GM10266 (cell line): ENCODE results near the gene ANKRD44.
"Not testable (repeated sequence)": the region's sequence is repeated elsewhere in the genome, so short reads cannot be mapped to it uniquely, and the experiment has no call there.

ENCODE experiments used
- DNase-seq: peaks from one replicate; pipeline ENCODE4 v3.0.0; 2012; ENCODE audit errors: extremely low spot score
- TF ChIP-seq, protein P1 (sequence below): IDR thresholded peaks from 2 replicates; pipeline ENCODE4 v1.5.1; 2012; ENCODE audit warnings: mild to moderate bottlenecking, low read depth; ENCODE audit not compliant: control insufficient read depth, insufficient read depth; ENCODE audit errors: missing control alignments

Gene ANKRD44

DNA sequence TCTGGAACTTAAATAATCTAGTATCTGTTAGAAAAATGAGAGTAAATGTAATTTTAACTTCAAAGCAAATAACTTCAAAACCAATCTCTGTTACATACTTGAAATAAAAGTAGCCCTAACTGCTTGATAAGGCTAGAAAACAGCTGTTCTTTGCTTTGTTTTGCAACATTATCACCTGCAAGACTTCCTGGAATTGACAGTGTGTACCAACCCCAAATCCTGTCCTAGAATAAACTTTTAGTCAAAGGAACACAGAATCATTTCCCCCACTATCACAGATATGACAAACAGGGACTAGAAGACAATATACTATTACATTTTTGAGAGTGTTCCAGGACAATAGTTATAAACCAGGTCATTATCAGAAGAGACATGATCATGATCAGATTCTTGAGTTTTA is 278.8 kb downstream of the ANKRD44 start:
- no peak for DNase-seq
- TF ChIP-seq, protein P1, sequence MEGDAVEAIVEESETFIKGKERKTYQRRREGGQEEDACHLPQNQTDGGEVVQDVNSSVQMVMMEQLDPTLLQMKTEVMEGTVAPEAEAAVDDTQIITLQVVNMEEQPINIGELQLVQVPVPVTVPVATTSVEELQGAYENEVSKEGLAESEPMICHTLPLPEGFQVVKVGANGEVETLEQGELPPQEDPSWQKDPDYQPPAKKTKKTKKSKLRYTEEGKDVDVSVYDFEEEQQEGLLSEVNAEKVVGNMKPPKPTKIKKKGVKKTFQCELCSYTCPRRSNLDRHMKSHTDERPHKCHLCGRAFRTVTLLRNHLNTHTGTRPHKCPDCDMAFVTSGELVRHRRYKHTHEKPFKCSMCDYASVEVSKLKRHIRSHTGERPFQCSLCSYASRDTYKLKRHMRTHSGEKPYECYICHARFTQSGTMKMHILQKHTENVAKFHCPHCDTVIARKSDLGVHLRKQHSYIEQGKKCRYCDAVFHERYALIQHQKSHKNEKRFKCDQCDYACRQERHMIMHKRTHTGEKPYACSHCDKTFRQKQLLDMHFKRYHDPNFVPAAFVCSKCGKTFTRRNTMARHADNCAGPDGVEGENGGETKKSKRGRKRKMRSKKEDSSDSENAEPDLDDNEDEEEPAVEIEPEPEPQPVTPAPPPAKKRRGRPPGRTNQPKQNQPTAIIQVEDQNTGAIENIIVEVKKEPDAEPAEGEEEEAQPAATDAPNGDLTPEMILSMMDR = no peak

DNA sequence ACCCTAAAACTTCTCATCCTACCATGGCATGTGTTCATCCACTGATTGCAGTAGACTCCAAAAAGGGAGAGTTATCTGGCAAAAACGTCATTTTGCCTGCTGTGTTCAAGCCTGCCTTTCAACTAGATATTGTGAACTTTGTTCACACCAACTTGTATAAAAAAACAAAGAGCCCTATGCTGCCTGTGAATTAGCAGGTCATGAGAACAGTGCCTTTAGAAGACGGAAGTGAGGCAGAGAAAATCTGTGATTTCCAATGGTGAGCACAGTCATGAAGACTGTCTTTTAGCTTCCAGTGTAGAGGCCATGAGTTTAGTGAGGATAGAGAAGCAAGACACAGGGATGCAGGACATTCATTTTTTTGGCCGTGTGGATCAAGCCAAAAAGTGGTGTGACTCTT is 280.5 kb downstream of the ANKRD44 start:
- no peak for DNase-seq
- TF ChIP-seq, protein P1 = no peak

DNA sequence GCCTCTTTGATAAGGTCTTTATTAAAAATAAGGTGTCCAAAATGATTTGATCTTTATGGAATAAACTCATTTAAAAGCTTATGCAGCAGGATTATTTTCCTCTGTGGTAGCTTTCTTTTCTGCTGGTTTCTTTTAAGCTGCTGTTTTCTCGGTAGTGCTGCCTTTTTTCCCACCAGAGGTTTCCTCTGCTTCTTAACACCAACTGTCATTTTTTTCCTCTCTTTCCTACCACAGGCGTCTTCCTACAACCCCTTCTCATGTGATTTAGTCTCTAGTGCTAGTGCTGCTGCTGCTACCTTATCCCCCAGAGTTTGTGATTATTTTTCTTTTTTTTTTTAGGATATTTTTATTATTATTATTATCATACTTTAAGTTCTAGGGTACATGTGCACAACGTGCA is 281.9 kb downstream of the ANKRD44 start:
- TF ChIP-seq, protein P1 = no peak
- no peak for DNase-seq

DNA sequence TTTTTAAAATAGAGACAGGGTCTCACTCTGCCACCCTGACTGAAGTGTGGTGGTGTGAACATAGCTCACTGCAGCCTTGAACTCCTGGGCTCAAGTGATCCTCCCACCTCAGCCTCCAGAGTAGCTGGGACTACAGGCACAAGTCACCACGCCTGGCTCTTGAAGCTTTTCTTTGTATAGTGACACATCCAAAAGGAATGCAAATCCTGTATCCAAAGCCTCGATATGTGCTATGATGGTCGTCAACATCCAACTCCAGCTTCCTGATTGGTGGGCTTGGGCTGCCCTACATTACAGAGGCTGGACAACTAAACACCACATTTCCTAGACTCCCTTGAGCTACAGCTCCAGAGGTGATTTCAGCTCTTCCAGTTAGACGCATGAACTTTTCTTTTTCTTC is 282.4 kb downstream of the ANKRD44 start:
- TF ChIP-seq, protein P1 = no peak
- DNase-seq = no peak

DNA sequence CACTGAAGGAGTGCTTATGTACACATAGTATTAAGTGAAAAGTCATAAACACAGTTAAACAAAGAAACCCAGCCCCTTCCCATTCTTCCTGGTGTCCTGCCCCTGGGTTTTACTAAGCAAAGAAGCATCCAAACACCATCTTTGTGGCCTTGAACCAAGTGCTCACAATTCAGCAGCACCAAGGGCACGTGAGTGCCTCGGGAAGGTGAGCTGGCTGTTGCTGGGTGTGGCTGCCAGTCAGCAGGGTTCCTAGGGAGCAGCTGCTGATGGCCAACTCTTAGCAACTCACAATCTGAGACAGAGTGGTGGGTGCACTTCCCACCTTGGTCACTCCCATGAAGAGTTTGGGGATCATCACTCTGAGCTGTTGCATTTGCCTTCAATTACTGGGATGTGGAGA is 286.4 kb downstream of the ANKRD44 start:
- DNase-seq = no peak
- TF ChIP-seq, protein P1 = no peak

DNA sequence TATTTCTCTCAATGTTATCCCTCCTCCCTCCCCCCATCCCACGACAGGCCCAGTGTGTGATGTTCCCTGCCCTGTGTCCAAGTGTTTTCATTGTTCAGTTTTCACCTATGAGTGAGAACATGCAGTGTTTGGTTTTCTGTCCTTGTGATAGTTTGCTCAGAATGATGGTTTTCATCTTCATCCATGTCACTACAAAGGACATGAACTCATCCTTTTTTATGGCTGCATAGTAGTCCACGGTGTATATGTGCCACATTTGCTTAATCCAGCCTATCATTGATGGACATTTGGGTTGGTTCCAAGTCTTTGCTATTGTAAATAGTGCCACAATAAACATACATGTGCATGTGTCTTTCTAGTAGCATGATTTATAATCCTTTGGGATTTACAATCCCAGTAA is 289.7 kb downstream of the ANKRD44 start:
- DNase-seq = not testable (repeated sequence)

DNA sequence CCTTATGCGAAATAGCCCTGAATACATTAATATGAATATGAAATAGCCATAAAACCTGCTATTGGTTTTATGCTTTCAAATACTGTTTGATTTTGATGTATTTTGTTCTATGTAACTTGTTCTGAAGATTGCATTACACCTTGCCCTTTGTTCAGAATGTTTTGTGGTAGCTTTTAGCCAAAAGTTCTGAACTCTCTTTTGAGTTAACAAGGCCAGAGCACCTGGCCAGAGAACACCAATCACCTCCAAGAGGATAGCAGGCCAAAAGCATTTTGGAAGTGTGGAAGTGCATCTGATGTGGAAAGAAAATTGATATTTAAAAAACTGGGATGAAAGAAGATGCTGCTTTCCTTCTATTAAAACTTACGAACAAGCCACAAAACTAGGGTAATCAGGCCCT is 297.5 kb downstream of the ANKRD44 start:
- TF ChIP-seq, protein P1 = no peak
- DNase-seq = no peak
